ENCODE data around the gene TRIM43B. TPM values are rescaled to one million over a fixed set of nuclear protein-coding genes. Genes with fewer than 3 reads are reported as not detected.
"Not testable (repeated sequence)": the region's sequence is repeated elsewhere in the genome, so short reads cannot be mapped to it uniquely, and the experiment has no call there.

TRIM43B gene
- total RNA-seq, 5 donors from 2014 or later (not counting 1 experiment from before 2014, with no cell fraction given), result not detected

DNA sequence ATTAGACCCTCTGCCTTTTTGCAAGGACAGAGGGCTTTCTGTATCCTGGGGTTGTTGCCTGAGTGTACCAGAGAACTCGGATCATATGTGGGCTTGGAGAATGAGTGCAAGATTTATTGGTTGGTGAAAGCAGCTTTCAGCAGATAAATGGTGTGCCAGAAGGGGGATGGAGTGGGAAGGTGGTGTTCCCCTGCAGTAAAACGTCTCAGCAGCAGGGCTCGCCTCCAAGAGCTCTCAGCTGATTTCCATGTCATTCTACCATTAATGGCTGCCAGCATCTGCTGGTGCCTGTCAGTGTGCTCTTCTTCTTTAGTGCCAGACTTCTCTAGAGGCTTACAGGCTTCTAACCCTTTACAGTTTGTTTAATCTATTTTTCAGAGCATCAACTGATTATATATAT lies 16.6 kb downstream of the TRIM43B start:
- H3K36me3 Mint-ChIP-seq; H3K4me3 Mint-ChIP-seq; H3K36me3 ChIP-seq (ENCODE audit: control insufficient read depth in 2 of 2, extremely low read depth in 1 of 2, insufficient read depth in 1 of 2, low read length in 1 of 2); H3K9me3 Mint-ChIP-seq; H3K27ac ChIP-seq (ENCODE audit: low read length); DNase-seq; CTCF ChIA-PET; H3K4me3 ChIP-seq (ENCODE audit: control insufficient read depth in 1 of 2, extremely low read depth in 1 of 2, low read length in 1 of 2); H3K4me1 ChIP-seq (ENCODE audit: control insufficient read depth in 1 of 2, extremely low read depth in 1 of 2, insufficient read depth in 2 of 2, low read length in 2 of 2); H3K4me1 Mint-ChIP-seq; H3K27me3 Mint-ChIP-seq; POLR2A ChIA-PET; H3K9me3 ChIP-seq; ATAC-seq (replicated peaks in 1 of 4); H3K27ac Mint-ChIP-seq; H3K27me3 ChIP-seq (replicated peaks in 1 of 2; ENCODE audit: control insufficient read depth in 2 of 2, extremely low read depth in 1 of 2, insufficient read depth in 2 of 2, low read length in 1 of 2): not testable (repeated sequence)
- WGBS (ENCODE audit: insufficient coverage), result no CpG with 5 or more reads among the region's 3 CpGs

DNA sequence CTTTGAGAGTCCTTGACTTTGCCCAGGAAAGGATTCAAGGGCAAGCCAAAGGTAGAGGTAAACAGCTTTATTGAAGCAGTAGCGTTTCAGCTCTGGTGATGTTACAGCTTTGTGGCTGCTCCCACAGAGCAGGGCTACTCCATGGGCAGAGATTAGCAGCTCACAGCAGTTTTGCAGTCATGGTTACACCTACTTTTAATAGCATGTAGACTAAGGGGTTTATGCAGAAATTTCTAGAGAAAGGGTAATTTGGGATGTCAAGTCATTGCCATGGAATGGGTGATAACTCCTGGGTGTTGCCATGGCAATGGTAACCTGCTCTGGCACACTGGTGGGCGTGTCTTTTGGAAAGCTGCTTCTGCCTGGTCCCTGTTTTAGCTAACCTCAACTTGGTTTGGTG lies 18.0 kb downstream of the TRIM43B start:
- H3K9me3 ChIP-seq; POLR2A ChIA-PET; DNase-seq; H3K4me1 ChIP-seq (ENCODE audit: control insufficient read depth in 1 of 2, extremely low read depth in 1 of 2, insufficient read depth in 2 of 2, low read length in 2 of 2); H3K27me3 Mint-ChIP-seq; H3K27ac ChIP-seq (ENCODE audit: low read length); H3K4me3 ChIP-seq (ENCODE audit: control insufficient read depth in 1 of 2, extremely low read depth in 1 of 2, low read length in 1 of 2); H3K9me3 Mint-ChIP-seq; ATAC-seq (replicated peaks in 1 of 4); CTCF ChIA-PET; H3K4me3 Mint-ChIP-seq; H3K36me3 ChIP-seq (ENCODE audit: control insufficient read depth in 2 of 2, extremely low read depth in 1 of 2, insufficient read depth in 1 of 2, low read length in 1 of 2); H3K36me3 Mint-ChIP-seq; H3K27me3 ChIP-seq (replicated peaks in 1 of 2; ENCODE audit: control insufficient read depth in 2 of 2, extremely low read depth in 1 of 2, insufficient read depth in 2 of 2, low read length in 1 of 2); H3K27ac Mint-ChIP-seq; H3K4me1 Mint-ChIP-seq: not testable (repeated sequence)
- WGBS (ENCODE audit: insufficient coverage), result no CpG with 5 or more reads among the region's 2 CpGs

DNA sequence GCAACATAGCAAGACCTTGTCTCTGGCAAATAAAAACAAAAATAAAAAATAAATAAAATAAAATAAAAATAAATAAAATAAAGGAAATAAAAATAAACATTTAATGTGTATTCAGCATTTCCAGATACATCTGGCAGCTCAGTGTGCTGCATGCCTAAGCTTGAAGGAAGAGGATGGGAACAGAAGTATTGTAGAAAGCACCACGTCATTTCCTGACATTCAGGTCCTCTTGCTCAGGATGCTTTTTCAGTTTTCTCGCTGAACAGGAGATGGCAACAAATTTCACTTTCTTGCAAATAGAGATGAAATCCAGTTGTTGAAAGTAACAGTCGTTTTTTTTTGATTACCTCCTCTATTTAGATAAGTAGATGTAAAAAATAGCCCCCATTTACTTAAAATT lies 21.3 kb downstream of the TRIM43B start:
- H3K27ac Mint-ChIP-seq; H3K36me3 Mint-ChIP-seq; H3K36me3 ChIP-seq (ENCODE audit: control insufficient read depth in 2 of 2, extremely low read depth in 1 of 2, insufficient read depth in 1 of 2, low read length in 1 of 2); DNase-seq; H3K27ac ChIP-seq (ENCODE audit: low read length); H3K4me3 ChIP-seq (ENCODE audit: control insufficient read depth in 1 of 2, extremely low read depth in 1 of 2, low read length in 1 of 2); H3K27me3 Mint-ChIP-seq; H3K27me3 ChIP-seq (replicated peaks in 1 of 2; ENCODE audit: control insufficient read depth in 2 of 2, extremely low read depth in 1 of 2, insufficient read depth in 2 of 2, low read length in 1 of 2); H3K9me3 Mint-ChIP-seq; CTCF ChIA-PET; H3K9me3 ChIP-seq; ATAC-seq (replicated peaks in 1 of 4); H3K4me3 Mint-ChIP-seq; H3K4me1 Mint-ChIP-seq; H3K4me1 ChIP-seq (ENCODE audit: control insufficient read depth in 1 of 2, extremely low read depth in 1 of 2, insufficient read depth in 2 of 2, low read length in 2 of 2); POLR2A ChIA-PET: not testable (repeated sequence)
- no CpG with 5 or more reads among the region's 3 CpGs for WGBS (ENCODE audit: insufficient coverage)

DNA sequence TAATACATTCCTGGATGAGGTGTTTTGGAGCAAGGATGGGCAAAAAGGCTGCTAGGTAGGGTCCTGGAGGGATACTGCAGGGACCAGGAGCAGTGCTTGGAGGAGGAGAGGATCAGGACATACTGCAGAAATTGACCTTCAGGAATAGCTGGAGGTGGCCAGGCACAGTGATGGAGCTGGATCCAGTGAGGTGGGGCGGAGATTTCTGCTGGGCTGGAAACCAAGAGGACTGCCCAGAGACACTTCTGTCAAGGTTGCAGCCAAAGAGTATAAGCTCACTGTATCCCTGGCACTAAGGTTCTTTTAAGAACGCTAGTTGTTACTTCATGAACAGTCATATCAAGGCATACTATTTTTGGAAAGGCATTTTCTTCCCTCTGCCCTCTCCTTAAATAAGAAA lies 39.2 kb downstream of the TRIM43B start:
- H3K4me1 Mint-ChIP-seq; H3K27me3 ChIP-seq (replicated peaks in 1 of 2; ENCODE audit: control insufficient read depth in 2 of 2, extremely low read depth in 1 of 2, insufficient read depth in 2 of 2, low read length in 1 of 2); DNase-seq; H3K36me3 ChIP-seq (ENCODE audit: control insufficient read depth in 2 of 2, extremely low read depth in 1 of 2, insufficient read depth in 1 of 2, low read length in 1 of 2); H3K9me3 ChIP-seq; H3K27ac Mint-ChIP-seq; H3K27ac ChIP-seq (ENCODE audit: low read length); CTCF ChIA-PET; H3K36me3 Mint-ChIP-seq; ATAC-seq (replicated peaks in 1 of 4); H3K9me3 Mint-ChIP-seq; H3K4me3 Mint-ChIP-seq; H3K4me3 ChIP-seq (ENCODE audit: control insufficient read depth in 1 of 2, extremely low read depth in 1 of 2, low read length in 1 of 2); H3K27me3 Mint-ChIP-seq; POLR2A ChIA-PET; H3K4me1 ChIP-seq (ENCODE audit: control insufficient read depth in 1 of 2, extremely low read depth in 1 of 2, insufficient read depth in 2 of 2, low read length in 2 of 2): not testable (repeated sequence)
- WGBS (ENCODE audit: insufficient coverage), result no CpG with 5 or more reads among the region's 2 CpGs

DNA sequence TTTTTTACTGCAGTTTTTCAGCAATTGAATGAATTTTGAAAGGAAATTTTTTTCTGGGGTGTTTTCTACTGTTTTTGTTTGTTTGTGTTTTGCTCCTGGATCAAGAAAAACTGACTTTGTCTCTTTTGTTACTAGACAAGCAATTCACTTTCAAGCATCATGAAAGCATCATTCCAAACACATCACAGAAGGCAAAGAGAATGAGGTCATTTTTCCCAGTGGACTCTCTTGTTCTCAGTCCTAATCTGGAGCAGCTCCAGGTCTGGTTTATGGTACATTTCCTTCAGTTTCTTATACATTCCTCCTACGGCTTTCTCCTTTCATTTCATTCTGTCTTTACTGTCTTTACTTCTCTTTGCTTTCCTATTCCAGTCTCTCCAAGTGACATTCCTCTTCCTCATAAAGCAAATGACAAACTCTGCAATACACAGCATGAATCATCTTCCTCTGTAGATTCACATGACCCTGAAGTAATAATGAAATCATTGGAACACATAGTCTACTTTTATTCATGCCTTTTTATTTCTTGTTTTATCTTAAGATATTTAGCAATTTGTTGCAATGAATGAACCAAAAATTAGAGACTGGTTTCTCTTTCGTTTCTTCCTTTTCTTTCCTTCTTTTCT lies 42.0 kb downstream of the TRIM43B start:
- H3K4me1 ChIP-seq (ENCODE audit: control insufficient read depth in 1 of 2, extremely low read depth in 1 of 2, insufficient read depth in 2 of 2, low read length in 2 of 2); H3K27me3 Mint-ChIP-seq; H3K36me3 ChIP-seq (ENCODE audit: control insufficient read depth in 2 of 2, extremely low read depth in 1 of 2, insufficient read depth in 1 of 2, low read length in 1 of 2); H3K9me3 Mint-ChIP-seq; H3K4me1 Mint-ChIP-seq; H3K27ac Mint-ChIP-seq; H3K4me3 ChIP-seq (ENCODE audit: control insufficient read depth in 1 of 2, extremely low read depth in 1 of 2, low read length in 1 of 2); H3K36me3 Mint-ChIP-seq; H3K27me3 ChIP-seq (replicated peaks in 1 of 2; ENCODE audit: control insufficient read depth in 2 of 2, extremely low read depth in 1 of 2, insufficient read depth in 2 of 2, low read length in 1 of 2); CTCF ChIA-PET; H3K9me3 ChIP-seq; POLR2A ChIA-PET; DNase-seq; ATAC-seq (replicated peaks in 1 of 4); H3K27ac ChIP-seq (ENCODE audit: low read length); H3K4me3 Mint-ChIP-seq: not testable (repeated sequence)
- WGBS (ENCODE audit: insufficient coverage), result no CpG with 5 or more reads among the region's 2 CpGs

DNA sequence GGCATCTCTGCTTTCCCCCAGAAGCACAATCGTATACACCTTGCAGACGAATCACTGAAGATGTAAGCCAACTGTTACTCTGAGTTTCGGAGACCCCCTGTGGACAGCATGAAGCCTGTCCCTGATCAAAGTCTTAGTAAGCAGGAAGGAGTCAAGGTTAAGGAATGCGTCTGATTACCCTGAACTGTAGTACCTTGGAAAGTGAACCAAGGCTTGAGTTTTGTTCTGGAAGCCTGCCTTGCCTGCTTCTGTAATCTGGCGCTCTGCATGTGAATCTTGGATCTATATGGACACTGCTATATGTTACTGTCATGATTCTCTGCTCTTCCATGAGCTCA lies 48.7 kb downstream of the TRIM43B start:
- H3K36me3 ChIP-seq (ENCODE audit: control insufficient read depth in 2 of 2, extremely low read depth in 1 of 2, insufficient read depth in 1 of 2, low read length in 1 of 2); H3K27ac ChIP-seq (ENCODE audit: low read length); POLR2A ChIA-PET; DNase-seq; H3K27me3 Mint-ChIP-seq; H3K4me3 ChIP-seq (ENCODE audit: control insufficient read depth in 1 of 2, extremely low read depth in 1 of 2, low read length in 1 of 2); H3K9me3 ChIP-seq; H3K27me3 ChIP-seq (replicated peaks in 1 of 2; ENCODE audit: control insufficient read depth in 2 of 2, extremely low read depth in 1 of 2, insufficient read depth in 2 of 2, low read length in 1 of 2); H3K9me3 Mint-ChIP-seq; H3K36me3 Mint-ChIP-seq; H3K4me1 Mint-ChIP-seq; ATAC-seq (replicated peaks in 1 of 4); H3K27ac Mint-ChIP-seq; H3K4me1 ChIP-seq (ENCODE audit: control insufficient read depth in 1 of 2, extremely low read depth in 1 of 2, insufficient read depth in 2 of 2, low read length in 2 of 2); CTCF ChIA-PET; H3K4me3 Mint-ChIP-seq: not testable (repeated sequence)
- WGBS (ENCODE audit: insufficient coverage), result no CpG with 5 or more reads among the region's 5 CpGs

DNA sequence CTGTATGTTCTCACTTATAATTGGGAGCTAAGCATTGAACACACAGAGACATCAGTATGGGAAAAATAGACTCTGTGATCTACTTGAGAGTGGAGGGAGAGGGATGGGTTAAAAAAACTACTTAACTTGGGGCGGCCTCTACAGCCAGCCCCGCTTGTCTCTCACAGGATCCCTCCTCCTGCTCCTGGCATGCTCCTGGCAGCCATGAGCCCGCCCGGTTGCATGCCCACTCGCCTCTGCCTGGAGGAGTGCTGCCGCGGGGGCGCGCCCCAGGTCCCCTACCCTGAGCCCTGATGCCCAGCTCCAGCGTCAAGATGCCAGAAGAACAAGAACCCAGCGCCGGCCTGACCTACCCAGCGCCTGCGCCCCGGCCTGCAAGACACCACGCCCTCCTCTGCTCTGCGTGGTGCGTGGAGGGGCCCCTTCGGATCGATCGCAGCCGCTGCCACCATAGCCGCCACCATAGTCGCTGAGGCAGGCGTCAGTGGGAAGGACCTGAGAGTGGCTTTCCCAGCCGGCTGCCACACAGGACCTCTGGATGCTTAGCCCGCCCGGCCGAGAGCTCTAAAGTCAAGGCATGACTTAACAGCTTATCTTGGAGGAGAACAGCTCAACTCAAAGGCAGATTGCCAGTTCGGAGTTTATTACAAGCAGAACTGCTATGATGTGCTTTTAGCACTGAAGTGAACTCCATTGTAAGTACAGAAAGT lies 49.2 kb downstream of the TRIM43B start:
- no CpG with 5 or more reads among the region's 30 CpGs for WGBS (ENCODE audit: insufficient coverage)
- ATAC-seq (replicated peaks in 1 of 4); H3K4me1 Mint-ChIP-seq; H3K4me3 ChIP-seq (ENCODE audit: control insufficient read depth in 1 of 2, extremely low read depth in 1 of 2, low read length in 1 of 2); H3K4me3 Mint-ChIP-seq; POLR2A ChIA-PET; H3K4me1 ChIP-seq (ENCODE audit: control insufficient read depth in 1 of 2, extremely low read depth in 1 of 2, insufficient read depth in 2 of 2, low read length in 2 of 2); H3K36me3 Mint-ChIP-seq; H3K27ac ChIP-seq (ENCODE audit: low read length); H3K27ac Mint-ChIP-seq; DNase-seq; H3K36me3 ChIP-seq (ENCODE audit: control insufficient read depth in 2 of 2, extremely low read depth in 1 of 2, insufficient read depth in 1 of 2, low read length in 1 of 2); H3K9me3 Mint-ChIP-seq; H3K27me3 ChIP-seq (replicated peaks in 1 of 2; ENCODE audit: control insufficient read depth in 2 of 2, extremely low read depth in 1 of 2, insufficient read depth in 2 of 2, low read length in 1 of 2); CTCF ChIA-PET; H3K9me3 ChIP-seq; H3K27me3 Mint-ChIP-seq: not testable (repeated sequence)
